Glutamatergic neuron (in vitro differentiated cells): ENCODE data around the gene MT1H. TPM values are rescaled to one million over a fixed set of nuclear protein-coding genes. Genes with fewer than 3 reads are reported as not detected.
A peak's percentile ranks its signal among the peaks of the same experiment; 100 is the strongest.

Source experiments
- DNase-seq: peaks from one replicate; pipeline ENCODE4 v3.0.0; 2022
- H3K27ac Mint-ChIP-seq: one replicate; pipeline ENCODE4 v1.8.0; 2020; ENCODE audit warnings: mild to moderate bottlenecking, mixed read lengths, inconsistent platforms; ENCODE audit not compliant: unreplicated experiment
- H3K27me3 Mint-ChIP-seq: one replicate; pipeline ENCODE4 v1.8.0; 2020; ENCODE audit warnings: mild to moderate bottlenecking, moderate library complexity, mixed read lengths, inconsistent platforms; ENCODE audit not compliant: unreplicated experiment
- H3K36me3 Mint-ChIP-seq: one replicate; pipeline ENCODE4 v1.8.0; 2020; ENCODE audit warnings: mild to moderate bottlenecking, mixed read lengths, inconsistent platforms; ENCODE audit not compliant: unreplicated experiment
- H3K4me1 Mint-ChIP-seq: one replicate; pipeline ENCODE4 v1.8.0; 2020; ENCODE audit warnings: mild to moderate bottlenecking, low read depth, mixed read lengths, inconsistent platforms; ENCODE audit not compliant: unreplicated experiment
- H3K4me3 Mint-ChIP-seq: one replicate; pipeline ENCODE4 v1.8.0; 2020; ENCODE audit warnings: mild to moderate bottlenecking, mixed read lengths, inconsistent platforms; ENCODE audit not compliant: unreplicated experiment
- H3K9me3 Mint-ChIP-seq: one replicate; pipeline ENCODE4 v1.8.0; 2020; ENCODE audit warnings: mild to moderate bottlenecking, moderate library complexity, mixed read lengths, inconsistent platforms; ENCODE audit not compliant: unreplicated experiment
- CTCF ChIP-seq: fragments of 200-600 bp; sonication (generic); IDR thresholded peaks from one replicate; pipeline ENCODE4 v1.5.0; 2021; ENCODE audit not compliant: partially characterized antibody, unreplicated experiment
- total RNA-seq: library from RNA; stranded (reverse); fragmentation: NEBNext Ultra II Directional; extraction: Animal tissue kit (Norgen Biotek cat#: 25700); gene quantifications from one replicate; pipeline ENCODE4 v1.2.1, GENCODE V29; 2021; ENCODE audit not compliant: unreplicated experiment

Gene MT1H
- total RNA-seq, 1 donor from 2014 or later, result not detected

GRCh38 chr16:56643080-56643778, 26.4 kb upstream of the MT1H start:
- Mint-ChIP-seq H3K27ac (no peak overlapping the region), H3K36me3 (no peaks in the 10 kb centered on the region), H3K27me3 (peaks cover 46% of the 10 kb centered on the region), H3K4me1 (no peaks in the 10 kb centered on the region), H3K9me3 (peaks cover 4% of the 10 kb centered on the region), H3K4me3 (peak overlapping the region; percentile 40)
- peak; percentile 36 for DNase-seq
- TF ChIP-seq CTCF, result no peak

DNA sequence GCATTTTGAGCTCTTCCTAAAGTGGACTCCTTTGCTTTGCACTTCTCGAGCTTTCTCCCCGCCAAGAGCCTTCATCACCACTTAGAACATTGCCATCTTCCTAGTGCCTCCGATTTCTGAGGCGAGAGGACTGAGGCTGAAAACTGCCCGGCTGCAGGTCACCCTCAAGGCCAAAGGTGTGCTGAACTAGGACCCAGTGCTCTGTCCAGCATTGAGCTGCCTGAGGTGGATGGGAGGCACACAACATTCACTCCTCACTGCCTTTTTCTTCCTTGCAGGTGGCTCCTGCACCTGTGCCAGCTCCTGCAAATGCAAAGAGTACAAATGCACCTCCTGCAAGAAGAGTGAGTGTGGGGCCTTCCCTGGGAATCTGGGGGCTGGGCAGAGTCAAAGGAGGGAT, 25.8 kb upstream of the MT1H start:
- Mint-ChIP-seq H3K27me3 (peaks cover 43% of the 10 kb centered on the region), H3K36me3 (no peaks in the 10 kb centered on the region), H3K4me1 (no peaks in the 10 kb centered on the region), H3K27ac (no peak overlapping the region), H3K9me3 (peaks cover 4% of the 10 kb centered on the region), H3K4me3 (peak overlapping the region; percentile 40)
- DNase-seq, result no peak
- TF ChIP-seq CTCF, result no peak

- no peak for TF ChIP-seq CTCF
- no peak for DNase-seq
- Mint-ChIP-seq H3K9me3 (peaks cover 4% of the 10 kb centered on the region), H3K4me3 (no peak overlapping the region), H3K27ac (no peak overlapping the region), H3K4me1 (no peaks in the 10 kb centered on the region), H3K36me3 (no peaks in the 10 kb centered on the region), H3K27me3 (peaks cover 35% of the 10 kb centered on the region)
Measured at GRCh38 chr16:56645311-56645710, 24.3 kb upstream of the MT1H start.

GRCh38 chr16:56645838-56646237, 23.8 kb upstream of the MT1H start:
- Mint-ChIP-seq H3K27me3 (peaks cover 30% of the 10 kb centered on the region), H3K4me1 (no peaks in the 10 kb centered on the region), H3K36me3 (no peaks in the 10 kb centered on the region), H3K4me3 (no peak overlapping the region), H3K9me3 (peaks cover 4% of the 10 kb centered on the region), H3K27ac (no peak overlapping the region)
- no peak for DNase-seq
- TF ChIP-seq CTCF, result no peak

- H3K4me1 Mint-ChIP-seq, result no peaks in the 10 kb centered on the region
- no peak overlapping the region for H3K4me3 Mint-ChIP-seq
- TF ChIP-seq CTCF, result no peak
- no peaks in the 10 kb centered on the region for H3K36me3 Mint-ChIP-seq
- peaks cover 20% of the 10 kb centered on the region for H3K27me3 Mint-ChIP-seq
- H3K27ac Mint-ChIP-seq, result no peak overlapping the region
- peak; percentile 43 for DNase-seq
- H3K9me3 Mint-ChIP-seq, result peaks cover 5% of the 10 kb centered on the region
Measured at GRCh38 chr16:56647641-56648431, 21.8 kb upstream of the MT1H start.
